Measurements from ENCODE around the gene KLHL18. TPM values are rescaled to one million over a fixed set of nuclear protein-coding genes. Genes with fewer than 3 reads are reported as not detected.

The KLHL18 gene
- total RNA-seq, 2 experiments from 2014 or later = 13.1 to 28.6 TPM

DNA sequence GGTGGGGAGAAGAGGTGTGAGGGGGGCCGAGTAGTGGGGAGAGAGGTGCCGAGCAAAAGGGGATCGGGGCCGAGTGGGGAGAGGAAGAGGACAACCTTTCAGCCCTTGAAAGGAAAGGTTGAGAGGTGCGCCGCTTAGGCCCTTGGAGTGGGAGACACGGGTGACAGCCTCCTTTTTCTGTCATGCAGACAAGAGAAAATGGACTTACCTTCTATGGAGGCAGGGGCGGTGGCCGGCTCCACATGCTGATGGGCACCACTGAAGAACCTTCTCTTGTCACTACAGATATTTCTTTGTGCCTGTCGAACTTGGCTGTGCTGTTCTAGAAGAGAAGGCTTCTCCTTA, 421 bp downstream of the KLHL18 start:
- Histone ChIP-seq H3K9me3 (ENCODE audit: low read length) (no peaks in the 10 kb centered on the region), H3K9me2 (ENCODE audit: insufficient read depth, low read length) (no peaks in the 10 kb centered on the region), H3K4me1 (ENCODE audit: insufficient read depth, low read length, poor library complexity, severe bottlenecking) (peaks cover 45% of the 10 kb centered on the region), H3K4me3 (ENCODE audit: low read depth, low read length, poor library complexity, severe bottlenecking) (peak overlapping the region; percentile 81), H3K36me3 (ENCODE audit: insufficient read depth, low read length) (peaks cover 16% of the 10 kb centered on the region), H4K20me1 (ENCODE audit: insufficient read depth, low read length) (no peaks in the 10 kb centered on the region), H2AFZ (ENCODE audit: low read length) (peak overlapping the region; percentile 48; the same call in 1 of the 2 replicates), H3K79me2 (ENCODE audit: insufficient read depth, low read depth, low read length) (peaks cover 49% of the 10 kb centered on the region), H3K27ac (ENCODE audit: low read depth, low read length, poor library complexity, severe bottlenecking) (peak overlapping the region; percentile 71), H3K4me2 (ENCODE audit: low read length) (peak overlapping the region; percentile 94)
- peak; percentile 55 for DNase-seq (ENCODE audit: low spot score)
- ChIA-PET CTCF (ENCODE audit: unreplicated experiment) (no interaction called here), POLR2A (interaction anchor here (0.6 to 1.5 kb wide), 3 partner anchors 8 to 783 kb away, joined by 3 to 7 read pairs (median 5); no protein-coding TSS in a partner anchor)
- intact Hi-C loops (cut with micrococcal nuclease; ENCODE audit: unreplicated experiment) = loop anchor here (5.0 kb wide), 1 partner anchor 39 kb away; no protein-coding TSS in a partner anchor
- no TSS peak for BruUV-seq (replicated peaks)
- no peak for TF ChIP-seq EZH2phosphoT487 (IDR thresholded peaks at IDR 0.05; ENCODE audit: borderline replicate concordance, low read depth, low read length)

DNA sequence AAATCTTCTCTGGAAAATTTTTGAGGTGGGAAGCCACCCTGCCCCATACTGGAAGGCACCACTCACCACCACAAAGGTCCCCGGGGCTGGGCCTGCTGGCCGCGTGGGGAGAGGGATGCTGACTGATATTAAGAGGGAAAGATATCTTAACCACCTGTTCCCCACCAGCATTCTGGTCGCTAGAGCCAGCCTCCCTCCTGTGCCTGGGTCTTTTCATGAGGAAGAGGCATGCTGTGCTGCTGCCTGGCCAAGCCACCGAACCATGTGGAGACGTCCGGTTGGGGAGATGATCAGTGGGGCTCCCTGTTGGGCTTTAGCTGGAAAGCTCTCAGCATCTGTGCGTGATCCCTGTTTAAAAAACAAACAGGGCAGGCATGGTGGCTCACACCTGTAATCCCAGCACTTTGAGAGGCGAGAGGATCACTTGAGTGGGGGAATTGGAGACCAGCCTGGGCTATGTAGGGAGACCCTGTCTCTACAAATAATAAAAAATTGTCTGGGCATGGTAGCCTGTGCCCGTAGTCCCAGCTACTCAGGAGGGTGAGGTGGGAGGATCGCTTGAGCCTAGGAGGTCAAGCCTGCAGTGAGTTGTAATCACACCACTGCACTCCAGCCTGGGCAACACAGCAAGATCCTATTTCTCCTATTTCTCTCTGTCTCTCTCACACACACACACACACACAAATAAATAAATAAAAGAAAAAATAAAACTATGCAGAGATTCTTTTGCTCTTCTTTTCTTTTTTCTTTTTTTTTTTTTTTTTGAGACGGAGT, 1.0 kb downstream of the KLHL18 start:
- Histone ChIP-seq H3K27ac (ENCODE audit: low read depth, low read length, poor library complexity, severe bottlenecking) (peak overlapping the region; percentile 71), H3K4me3 (ENCODE audit: low read depth, low read length, poor library complexity, severe bottlenecking) (peak overlapping the region; percentile 81), H3K79me2 (ENCODE audit: insufficient read depth, low read depth, low read length) (peaks cover 55% of the 10 kb centered on the region), H3K9me3 (ENCODE audit: low read length) (no peaks in the 10 kb centered on the region), H3K4me1 (ENCODE audit: insufficient read depth, low read length, poor library complexity, severe bottlenecking) (peaks cover 45% of the 10 kb centered on the region), H3K4me2 (ENCODE audit: low read length) (peak overlapping the region; percentile 94), H4K20me1 (ENCODE audit: insufficient read depth, low read length) (no peaks in the 10 kb centered on the region), H3K36me3 (ENCODE audit: insufficient read depth, low read length) (peaks cover 22% of the 10 kb centered on the region), H2AFZ (ENCODE audit: low read length) (peak overlapping the region; percentile 48; the same call in 1 of the 2 replicates), H3K9me2 (ENCODE audit: insufficient read depth, low read length) (no peaks in the 10 kb centered on the region)
- ChIA-PET CTCF (ENCODE audit: unreplicated experiment) (no interaction called here), POLR2A (interaction anchor here (0.6 to 1.5 kb wide), 2 partner anchors 8 to 14 kb away, joined by 3 to 5 read pairs; no protein-coding TSS in a partner anchor)
- intact Hi-C loops (cut with micrococcal nuclease; ENCODE audit: unreplicated experiment) = loop anchor here (5.0 kb wide), 1 partner anchor 39 kb away; no protein-coding TSS in a partner anchor
- TF ChIP-seq, protein P1, sequence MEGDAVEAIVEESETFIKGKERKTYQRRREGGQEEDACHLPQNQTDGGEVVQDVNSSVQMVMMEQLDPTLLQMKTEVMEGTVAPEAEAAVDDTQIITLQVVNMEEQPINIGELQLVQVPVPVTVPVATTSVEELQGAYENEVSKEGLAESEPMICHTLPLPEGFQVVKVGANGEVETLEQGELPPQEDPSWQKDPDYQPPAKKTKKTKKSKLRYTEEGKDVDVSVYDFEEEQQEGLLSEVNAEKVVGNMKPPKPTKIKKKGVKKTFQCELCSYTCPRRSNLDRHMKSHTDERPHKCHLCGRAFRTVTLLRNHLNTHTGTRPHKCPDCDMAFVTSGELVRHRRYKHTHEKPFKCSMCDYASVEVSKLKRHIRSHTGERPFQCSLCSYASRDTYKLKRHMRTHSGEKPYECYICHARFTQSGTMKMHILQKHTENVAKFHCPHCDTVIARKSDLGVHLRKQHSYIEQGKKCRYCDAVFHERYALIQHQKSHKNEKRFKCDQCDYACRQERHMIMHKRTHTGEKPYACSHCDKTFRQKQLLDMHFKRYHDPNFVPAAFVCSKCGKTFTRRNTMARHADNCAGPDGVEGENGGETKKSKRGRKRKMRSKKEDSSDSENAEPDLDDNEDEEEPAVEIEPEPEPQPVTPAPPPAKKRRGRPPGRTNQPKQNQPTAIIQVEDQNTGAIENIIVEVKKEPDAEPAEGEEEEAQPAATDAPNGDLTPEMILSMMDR (conservative IDR thresholded peaks at IDR 0.05; ENCODE audit: low read length) = no peak
- no peak for TF ChIP-seq EZH2phosphoT487 (IDR thresholded peaks at IDR 0.05; ENCODE audit: borderline replicate concordance, low read depth, low read length)
- DNase-seq (ENCODE audit: low spot score) = peak; percentile 52
- BruUV-seq (replicated peaks) = TSS peak; percentile 71

DNA sequence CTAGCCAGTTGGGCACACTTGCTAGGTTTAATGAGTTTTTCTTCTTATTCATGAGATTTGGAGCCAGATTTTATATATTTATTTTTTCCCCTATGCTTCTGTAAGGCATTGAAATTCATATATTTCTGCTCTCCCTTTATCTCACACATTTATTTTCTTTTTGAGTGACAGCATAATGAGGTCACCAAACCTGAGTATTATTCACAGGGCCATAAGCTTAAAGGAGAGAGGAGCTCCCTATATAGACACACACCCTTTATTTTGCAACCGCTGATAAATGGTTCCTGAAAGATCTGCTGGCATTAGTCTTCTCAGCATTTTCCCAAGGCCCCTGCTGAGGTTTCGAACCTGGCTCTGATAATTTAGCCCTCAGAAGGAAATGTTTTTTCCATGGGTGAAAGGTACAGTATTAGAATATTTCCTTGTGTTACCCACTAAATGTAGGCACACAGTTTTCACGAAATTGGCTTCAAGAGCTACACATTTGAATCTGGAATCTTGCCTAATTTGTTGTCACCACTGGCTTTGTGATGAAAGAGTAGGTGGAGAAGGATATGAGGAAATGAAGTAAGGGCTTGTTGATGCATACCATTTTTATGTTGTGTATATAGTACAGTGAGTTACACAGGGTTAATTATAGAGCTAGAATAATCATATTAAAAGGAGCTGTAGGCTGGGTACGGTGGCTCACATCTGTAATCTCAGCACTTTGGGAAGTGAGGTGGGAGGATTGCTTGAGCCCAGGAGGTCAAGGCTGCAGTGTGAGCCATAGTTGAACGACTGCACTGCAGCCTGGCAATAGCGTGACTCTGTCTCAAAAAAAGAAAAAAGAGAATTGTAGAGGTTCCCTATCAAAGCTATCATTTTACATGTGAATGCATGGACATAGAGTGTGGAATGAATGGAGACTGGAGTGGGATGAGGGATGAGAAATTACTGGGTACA, 6.5 kb downstream of the KLHL18 start:
- intact Hi-C loops (cut with micrococcal nuclease; ENCODE audit: unreplicated experiment) = no loop called here
- H4K20me1 ChIP-seq (ENCODE audit: insufficient read depth, low read length) = no peaks in the 10 kb centered on the region
- H3K79me2 ChIP-seq (ENCODE audit: insufficient read depth, low read depth, low read length) = peaks cover 97% of the 10 kb centered on the region
- H3K27ac ChIP-seq (ENCODE audit: low read depth, low read length, poor library complexity, severe bottlenecking) = peak overlapping the region; percentile 83
- TF ChIP-seq, protein P1 (conservative IDR thresholded peaks at IDR 0.05; ENCODE audit: low read length) = no peak
- no peak for TF ChIP-seq EZH2phosphoT487 (IDR thresholded peaks at IDR 0.05; ENCODE audit: borderline replicate concordance, low read depth, low read length)
- ChIA-PET CTCF (ENCODE audit: unreplicated experiment) (interaction anchor here (0.6 kb wide), 1 partner anchor 91 kb away, joined by 4 read pairs; no protein-coding TSS in a partner anchor), POLR2A (interaction anchor here (0.6 to 1.2 kb wide), 4 partner anchors 8 to 427 kb away, joined by 3 read pairs; no protein-coding TSS in a partner anchor)
- H3K36me3 ChIP-seq (ENCODE audit: insufficient read depth, low read length) = peaks cover 53% of the 10 kb centered on the region
- H3K9me2 ChIP-seq (ENCODE audit: insufficient read depth, low read length) = no peaks in the 10 kb centered on the region
- H3K9me3 ChIP-seq (ENCODE audit: low read length) = no peaks in the 10 kb centered on the region
- DNase-seq (ENCODE audit: low spot score) = no peak
- no peak overlapping the region for H2AFZ ChIP-seq (ENCODE audit: low read length)
- peaks cover 78% of the 10 kb centered on the region for H3K4me1 ChIP-seq (ENCODE audit: insufficient read depth, low read length, poor library complexity, severe bottlenecking)
- no peak overlapping the region for H3K4me2 ChIP-seq (ENCODE audit: low read length)
- BruUV-seq (replicated peaks) = no TSS peak
- H3K4me3 ChIP-seq (ENCODE audit: low read depth, low read length, poor library complexity, severe bottlenecking) = no peak overlapping the region

Data from OCI-LY7 (cell line).